IPS-18a (cell line): Measurements from ENCODE around the gene TET1.

Experiments
- H3K27ac ChIP-seq: one replicate; pipeline ENCODE4 v1.5.1; 2013; ENCODE audit warnings: low read length
- H3K27me3 ChIP-seq: one replicate; pipeline ENCODE4 v1.6.1; 2013; ENCODE audit warnings: mild to moderate bottlenecking, low read length; ENCODE audit not compliant: control insufficient read depth, insufficient read depth
- H3K36me3 ChIP-seq: one replicate; pipeline ENCODE4 v1.6.1; 2013; ENCODE audit warnings: low read depth, low read length; ENCODE audit not compliant: control insufficient read depth
- H3K4me1 ChIP-seq: one replicate; pipeline ENCODE4 v1.6.1; 2013; ENCODE audit warnings: low read depth, low read length; ENCODE audit not compliant: control insufficient read depth
- H3K4me3 ChIP-seq: one replicate; pipeline ENCODE4 v1.5.1; 2013; ENCODE audit warnings: low read length
- H3K9ac ChIP-seq: one replicate; pipeline ENCODE4 v1.6.1; 2013; ENCODE audit warnings: mild to moderate bottlenecking, low read length, moderate library complexity
- H3K9me3 ChIP-seq: one replicate; pipeline ENCODE4 v1.6.1; 2013; ENCODE audit warnings: low read depth, low read length; ENCODE audit not compliant: control insufficient read depth

Gene TET1

DNA sequence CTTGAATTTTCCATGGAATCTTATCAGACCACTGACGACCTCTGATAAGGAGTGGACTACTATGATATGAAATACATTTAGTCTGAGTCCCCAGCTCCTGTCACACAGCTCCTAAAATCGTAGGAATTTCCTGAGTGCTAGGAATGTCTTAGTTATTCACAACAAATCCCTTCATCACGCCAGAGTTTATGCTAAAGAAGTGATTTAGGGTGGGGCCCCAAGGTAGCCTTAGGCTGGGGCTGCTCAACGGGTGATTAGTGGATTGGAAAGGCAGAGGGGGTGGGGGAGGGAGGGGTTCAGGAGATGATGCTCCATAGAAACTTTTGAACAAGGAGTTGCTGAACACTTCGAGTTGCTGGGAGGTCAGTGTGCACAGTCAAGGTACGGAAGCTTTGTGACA lies 7.0 kb upstream of the TET1 start:
- no peak overlapping the region for H3K4me3 ChIP-seq
- H3K27me3 ChIP-seq = no peaks in the 10 kb centered on the region
- no peaks in the 10 kb centered on the region for H3K36me3 ChIP-seq
- peaks cover 4% of the 10 kb centered on the region for H3K4me1 ChIP-seq
- H3K9me3 ChIP-seq = no peaks in the 10 kb centered on the region
- H3K27ac ChIP-seq = no peak overlapping the region
- H3K9ac ChIP-seq = no peak overlapping the region

DNA sequence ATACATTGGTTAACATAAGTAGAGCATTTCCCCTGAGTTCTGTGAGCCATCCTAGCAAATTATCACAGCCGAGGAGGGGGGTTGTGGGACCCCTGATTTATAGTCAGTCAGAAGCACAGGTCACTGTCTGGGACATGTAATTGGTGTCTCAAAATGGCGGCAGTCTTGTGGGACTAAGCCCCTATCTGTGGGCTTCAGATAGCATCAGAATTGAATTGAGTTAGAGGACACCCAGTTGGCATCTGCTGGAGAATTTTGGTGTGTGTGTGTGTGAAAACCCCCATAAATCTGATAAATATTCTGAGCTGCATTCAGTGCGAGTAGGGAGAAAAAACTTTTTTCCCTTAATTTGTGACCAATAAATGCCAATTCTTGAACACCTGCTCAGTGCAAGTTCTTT lies 6.5 kb upstream of the TET1 start:
- Histone ChIP-seq H3K4me3 (no peak overlapping the region), H3K4me1 (peaks cover 4% of the 10 kb centered on the region), H3K27me3 (no peaks in the 10 kb centered on the region), H3K27ac (no peak overlapping the region), H3K9ac (no peak overlapping the region), H3K9me3 (no peaks in the 10 kb centered on the region), H3K36me3 (no peaks in the 10 kb centered on the region)

DNA sequence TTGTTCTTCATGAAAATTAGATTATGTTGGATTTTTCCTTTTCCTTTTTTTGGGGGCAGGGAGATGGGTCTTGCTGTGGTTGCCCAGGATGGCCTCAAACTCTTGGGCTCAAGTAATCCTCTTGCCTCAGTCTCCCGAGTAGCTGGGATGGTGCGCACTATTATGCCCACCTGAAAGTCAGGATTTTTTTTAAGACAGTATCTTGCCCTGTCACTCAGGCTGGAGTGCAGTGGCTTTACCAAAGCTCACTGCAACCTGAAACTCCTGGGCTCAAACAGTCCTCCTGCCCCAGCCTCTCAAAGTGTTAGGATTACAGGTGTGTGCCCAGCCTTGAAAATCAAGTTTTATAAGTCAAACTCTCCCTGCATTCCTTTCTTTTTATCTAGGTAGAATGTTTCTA lies 1.7 kb upstream of the TET1 start:
- no peaks in the 10 kb centered on the region for H3K9me3 ChIP-seq
- no peaks in the 10 kb centered on the region for H3K36me3 ChIP-seq
- H3K27me3 ChIP-seq = no peaks in the 10 kb centered on the region

DNA sequence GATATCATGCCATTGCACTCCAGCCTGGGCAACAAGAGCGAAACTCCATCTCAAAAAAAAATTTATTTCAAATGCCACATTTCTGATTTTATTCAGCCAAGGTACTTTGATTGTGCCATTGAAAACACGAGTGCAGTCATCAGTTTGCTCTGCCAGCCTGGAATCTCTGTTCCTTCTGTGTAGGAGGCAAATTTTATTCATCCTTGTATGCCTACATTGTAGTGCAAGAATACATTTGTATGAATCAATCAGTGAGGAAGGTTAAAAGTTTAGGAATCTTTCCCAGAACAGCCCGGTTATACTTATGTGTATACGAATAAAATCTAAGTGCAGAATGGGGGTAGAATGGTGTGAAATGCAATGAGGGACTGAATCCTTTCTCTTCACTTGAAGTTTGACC lies 886 bp upstream of the TET1 start:
- no peaks in the 10 kb centered on the region for H3K27me3 ChIP-seq
- no peak overlapping the region for H3K4me3 ChIP-seq

More for the DNA sequence above, 1.7 kb upstream of the TET1 start:
- Histone ChIP-seq H3K4me3 (no peak overlapping the region), H3K27ac (no peak overlapping the region), H3K4me1 (peaks cover 9% of the 10 kb centered on the region), H3K9ac (no peak overlapping the region)

GRCh38 chr10:68559841-68560185 lies 324 bp upstream of the TET1 start:
- Histone ChIP-seq H3K4me3 (peak overlapping the region; percentile 87), H3K9ac (peak overlapping the region; percentile 96), H3K27me3 (no peaks in the 10 kb centered on the region), H3K4me1 (peaks cover 9% of the 10 kb centered on the region), H3K27ac (no peak overlapping the region), H3K36me3 (no peaks in the 10 kb centered on the region), H3K9me3 (no peaks in the 10 kb centered on the region)

More for the DNA sequence above, 886 bp upstream of the TET1 start:
- H3K27ac ChIP-seq = no peak overlapping the region
- no peak overlapping the region for H3K9ac ChIP-seq
- H3K9me3 ChIP-seq = no peaks in the 10 kb centered on the region
- H3K36me3 ChIP-seq = no peaks in the 10 kb centered on the region
- H3K4me1 ChIP-seq = peaks cover 9% of the 10 kb centered on the region

DNA sequence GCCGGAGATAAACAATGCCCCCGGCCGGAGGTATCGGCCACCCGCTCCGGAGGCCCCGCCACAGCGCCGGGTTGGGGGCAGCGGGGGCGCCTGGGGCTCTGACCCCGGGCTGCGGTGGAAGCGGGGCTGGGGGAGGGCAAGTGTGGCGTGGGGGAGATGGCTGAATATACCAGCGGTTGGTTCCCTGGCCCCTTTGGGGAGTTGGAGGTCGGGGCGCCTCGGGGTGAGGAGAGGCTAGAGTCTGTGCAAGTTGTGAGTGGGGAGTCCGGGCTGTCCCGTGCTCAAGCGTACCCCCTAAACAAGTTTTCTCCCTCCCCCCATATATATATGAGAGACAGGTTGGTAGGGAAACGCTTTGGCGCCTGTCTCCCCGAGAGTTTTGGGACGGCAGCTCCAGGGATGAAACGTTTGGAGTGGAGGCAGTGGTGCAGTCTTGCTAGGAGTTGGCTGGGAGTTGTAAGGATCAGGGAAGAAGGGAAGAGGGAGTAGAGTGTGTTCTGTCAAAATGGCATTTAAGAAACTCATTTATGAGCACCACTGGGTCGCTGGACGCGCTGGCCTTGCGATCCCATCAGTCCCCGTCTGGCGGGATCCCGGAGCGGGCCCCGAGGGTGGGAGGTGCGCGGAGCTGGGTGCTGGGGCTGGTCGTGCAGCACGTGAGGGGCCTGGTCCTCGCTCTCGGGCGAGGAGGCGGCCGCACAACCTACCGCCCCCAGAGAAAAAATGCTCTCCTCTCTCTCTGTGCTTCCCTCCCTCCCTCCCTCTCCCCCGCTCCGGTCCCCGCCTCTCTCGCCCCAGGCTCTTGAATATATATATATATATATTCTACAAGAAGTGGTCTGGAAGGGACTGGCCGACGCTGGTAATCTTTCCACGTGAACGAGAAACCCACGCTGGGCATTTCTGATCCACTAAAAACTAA lies 1.1 kb downstream of the TET1 start:
- Histone ChIP-seq H3K36me3 (no peaks in the 10 kb centered on the region), H3K27me3 (no peaks in the 10 kb centered on the region), H3K27ac (no peak overlapping the region)

GRCh38 chr10:68561865-68562649 lies 1.9 kb downstream of the TET1 start:
- Histone ChIP-seq H3K27me3 (no peaks in the 10 kb centered on the region), H3K9ac (peak overlapping the region; percentile 96), H3K4me3 (peak overlapping the region; percentile 87), H3K27ac (peak overlapping the region; percentile 70), H3K4me1 (peaks cover 20% of the 10 kb centered on the region), H3K36me3 (no peaks in the 10 kb centered on the region), H3K9me3 (no peaks in the 10 kb centered on the region)

More for the DNA sequence above, 1.1 kb downstream of the TET1 start:
- Histone ChIP-seq H3K4me1 (peaks cover 20% of the 10 kb centered on the region), H3K4me3 (peak overlapping the region; percentile 87), H3K9ac (peak overlapping the region; percentile 96), H3K9me3 (no peaks in the 10 kb centered on the region)

GRCh38 chr10:68562661-68563570 lies 2.8 kb downstream of the TET1 start:
- Histone ChIP-seq H3K36me3 (no peaks in the 10 kb centered on the region), H3K27me3 (no peaks in the 10 kb centered on the region), H3K9ac (peak overlapping the region; percentile 96), H3K27ac (peak overlapping the region; percentile 98), H3K4me1 (peaks cover 20% of the 10 kb centered on the region), H3K4me3 (peak overlapping the region; percentile 87), H3K9me3 (no peaks in the 10 kb centered on the region)

DNA sequence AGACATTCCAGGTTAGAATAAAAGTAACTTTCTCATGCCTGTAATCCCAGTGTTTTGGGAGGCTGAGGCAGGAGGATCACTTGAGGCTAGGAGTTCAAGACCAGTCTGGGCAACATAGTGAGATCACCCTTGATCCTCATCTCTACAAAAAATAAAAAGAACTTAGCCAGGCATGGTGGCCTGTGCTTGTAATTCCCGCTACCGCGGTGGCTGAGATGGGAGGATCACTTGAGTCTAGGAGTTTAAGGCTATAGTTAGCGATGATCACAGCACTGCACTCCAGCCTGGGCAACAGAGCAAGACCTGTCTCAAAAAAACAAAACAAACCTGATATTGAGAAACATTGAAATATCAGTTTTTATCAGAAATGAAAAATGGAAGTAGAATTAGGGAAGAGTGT lies 4.6 kb downstream of the TET1 start:
- Histone ChIP-seq H3K27ac (no peak overlapping the region), H3K36me3 (no peaks in the 10 kb centered on the region)

GRCh38 chr10:68565658-68566057 lies 5.5 kb downstream of the TET1 start:
- no peaks in the 10 kb centered on the region for H3K27me3 ChIP-seq
- H3K36me3 ChIP-seq = no peaks in the 10 kb centered on the region
- no peak overlapping the region for H3K4me3 ChIP-seq
- no peaks in the 10 kb centered on the region for H3K9me3 ChIP-seq
- peaks cover 14% of the 10 kb centered on the region for H3K4me1 ChIP-seq
- H3K9ac ChIP-seq = no peak overlapping the region
- no peak overlapping the region for H3K27ac ChIP-seq

More for the DNA sequence above, 4.6 kb downstream of the TET1 start:
- Histone ChIP-seq H3K4me3 (no peak overlapping the region), H3K9me3 (no peaks in the 10 kb centered on the region), H3K27me3 (no peaks in the 10 kb centered on the region), H3K4me1 (peaks cover 17% of the 10 kb centered on the region), H3K9ac (no peak overlapping the region)

DNA sequence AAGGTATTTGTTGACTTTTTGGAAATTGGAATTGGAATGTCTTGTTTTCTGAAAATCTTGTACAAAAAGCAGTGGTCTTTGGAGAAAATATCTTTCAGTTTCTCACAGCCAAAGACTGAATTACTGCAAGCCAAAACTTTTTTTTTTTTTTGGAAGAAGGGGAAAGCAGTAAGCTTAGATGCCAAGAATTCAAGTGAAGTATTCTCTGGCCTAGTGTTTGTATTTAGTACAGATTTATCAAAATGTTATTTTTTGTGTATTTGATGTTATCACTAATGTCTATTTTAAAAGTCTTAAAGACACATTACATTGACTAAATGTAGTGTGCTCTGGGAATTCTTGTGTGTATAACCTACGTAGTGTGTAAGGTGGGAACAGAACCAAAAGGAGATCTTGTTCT lies 6.2 kb downstream of the TET1 start:
- no peaks in the 10 kb centered on the region for H3K27me3 ChIP-seq
- H3K9me3 ChIP-seq = no peaks in the 10 kb centered on the region
- H3K4me1 ChIP-seq = peaks cover 14% of the 10 kb centered on the region
- H3K9ac ChIP-seq = no peak overlapping the region
- H3K27ac ChIP-seq = no peak overlapping the region
- H3K36me3 ChIP-seq = no peaks in the 10 kb centered on the region
- no peak overlapping the region for H3K4me3 ChIP-seq
